Upper lobe of left lung (tissue), 6 donors: ENCODE data around the gene ASIC1. TPM values are rescaled to one million over a fixed set of nuclear protein-coding genes. Genes with fewer than 3 reads are reported as not detected.

Experiments used
- ATAC-seq, 2 donors: fragments of 200-7000 bp; cut with Tn5 transposase; one replicate each; pipeline ENCODE4 v1.9.1; 2022; ENCODE audit warnings: mild to moderate bottlenecking in 2 of 2, moderate library complexity in 2 of 2; ENCODE audit not compliant: low FRiP score in 2 of 2
- DNase-seq, 2 donors: peaks; one replicate each; pipeline ENCODE4 v3.0.0-alpha.2; 2019 to 2020
- H3K27ac ChIP-seq, 4 donors: fragments of 200-600 bp; sonication (generic); one replicate each; pipeline ENCODE4 v1.5.1; 2016 to 2019
- H3K27me3 ChIP-seq, 4 donors: fragments of 200-600 bp; sonication (generic); one replicate each; pipeline ENCODE4 v1.5.1; 2017 to 2019
- H3K36me3 ChIP-seq, 4 donors: fragments of 200-600 bp; sonication (generic); one replicate each; pipeline ENCODE4 v1.5.1; 2016 to 2019
- H3K4me1 ChIP-seq, 4 donors: fragments of 200-600 bp; sonication (generic); one replicate each; pipeline ENCODE4 v1.5.1; 2018 to 2019
- H3K4me3 ChIP-seq, 4 donors: fragments of 200-600 bp; sonication (generic); one replicate each; pipeline ENCODE4 v1.5.1; 2017 to 2019; ENCODE audit warnings: mild to moderate bottlenecking in 2 of 4, moderate library complexity in 1 of 4
- H3K9me3 ChIP-seq, 4 donors: fragments of 200-600 bp; sonication (generic); one replicate each; pipeline ENCODE4 v1.5.1; 2018 to 2019
- EP300 ChIP-seq, 4 donors: sonication (generic); formaldehyde crosslinking; IDR thresholded peaks; one replicate each; pipeline ENCODE4 v1.5.1; 2017; ENCODE audit warnings: antibody characterized with exemption in 4 of 4, control low read depth in 2 of 4
- POLR2A ChIP-seq, 4 donors: fragments of 450-650 bp; IDR thresholded peaks; one replicate each; pipeline ENCODE4 v1.5.1; 2016 to 2017; ENCODE audit warnings: antibody characterized with exemption in 4 of 4, mild to moderate bottlenecking in 2 of 4
- POLR2AphosphoS5 ChIP-seq, 2 donors: sonication (generic); formaldehyde crosslinking; IDR thresholded peaks; one replicate each; pipeline ENCODE4 v1.5.1; 2017; ENCODE audit warnings: antibody characterized with exemption in 2 of 2
- WGBS, 2 donors: methylation state at CpG; one replicate each; pipeline ENCODE4 v1.1.5; 2017 to 2018; 5-methylcytosine and 5-hydroxymethylcytosine counted together
- total RNA-seq, 6 donors: library from RNA; depleted of rRNA in 4 of 6; stranded (reverse); fragments of >200 nt in 4 of 6; gene quantifications; one replicate each; pipeline versions ENCODE4 v1.1.0 to v1.2.1, GENCODE V29; 2016 to 2021
- TF ChIP-seq, protein P1 (sequence below), 6 experiments: fragments of 450-650 bp in 4 of 6; fragments of 200-600 bp in 2 of 6; sonication (generic) in 2 of 6; IDR thresholded peaks; one replicate each; pipeline ENCODE4 v1.5.1; 2016 to 2019; ENCODE audit warnings: antibody characterized with exemption in 6 of 6
- donor health status: DM: no; HTN: no; CAD: no; lungs with moderate emphysema.
- donor health status: DM: no; HTN: yes; CAD: no; lungs with severe emphysema.

Gene ASIC1
- total RNA-seq, 6 donors from 2014 or later, result 0.15 to 2.7 (median 1.1) TPM; not detected in 2

- peak; percentile 72 to 93 for ATAC-seq
- 51 to 53% methylated on average over 9 of the region's 9 CpGs for WGBS, 2 donors
Measured at GRCh38 chr12:50039151-50039835, 18.1 kb upstream of the ASIC1 start.

DNA sequence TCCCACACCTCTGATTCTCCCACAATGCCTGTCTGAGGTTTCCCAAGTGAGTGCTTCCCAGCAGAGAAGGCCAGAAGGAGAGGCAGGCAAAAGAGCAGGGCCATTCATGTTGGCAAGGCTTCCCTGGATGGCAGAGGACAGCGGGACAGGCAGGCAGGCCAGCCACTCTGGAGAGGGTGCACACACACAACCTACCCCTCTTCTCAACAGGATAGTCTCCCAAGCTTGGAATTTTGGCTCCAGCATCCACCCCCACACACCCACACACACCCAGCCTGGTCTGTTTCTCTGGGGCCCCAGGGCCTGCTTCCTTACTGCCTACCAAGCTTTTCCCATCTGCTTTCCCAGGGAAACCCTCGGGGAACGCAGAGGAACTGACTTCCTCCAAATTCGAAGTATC, 16.7 kb upstream of the ASIC1 start:
- Histone ChIP-seq H3K27ac (no peak overlapping the region), H3K27me3 (no peaks in the 10 kb centered on the region), H3K4me3 (no peak overlapping the region), H3K4me1 (no peaks in the 10 kb centered on the region), H3K36me3 (no peaks in the 10 kb centered on the region), H3K9me3 (no peaks in the 10 kb centered on the region)
- DNase-seq, result no peak
- WGBS, 2 donors, result 75 to 76% methylated on average over 4 of the region's 4 CpGs
- no peak for ATAC-seq
- TF ChIP-seq POLR2AphosphoS5 (IDR thresholded peaks at IDR 0.05), result no peak
- no peak for TF ChIP-seq EP300 (IDR thresholded peaks at IDR 0.05)
- TF ChIP-seq, protein P1, sequence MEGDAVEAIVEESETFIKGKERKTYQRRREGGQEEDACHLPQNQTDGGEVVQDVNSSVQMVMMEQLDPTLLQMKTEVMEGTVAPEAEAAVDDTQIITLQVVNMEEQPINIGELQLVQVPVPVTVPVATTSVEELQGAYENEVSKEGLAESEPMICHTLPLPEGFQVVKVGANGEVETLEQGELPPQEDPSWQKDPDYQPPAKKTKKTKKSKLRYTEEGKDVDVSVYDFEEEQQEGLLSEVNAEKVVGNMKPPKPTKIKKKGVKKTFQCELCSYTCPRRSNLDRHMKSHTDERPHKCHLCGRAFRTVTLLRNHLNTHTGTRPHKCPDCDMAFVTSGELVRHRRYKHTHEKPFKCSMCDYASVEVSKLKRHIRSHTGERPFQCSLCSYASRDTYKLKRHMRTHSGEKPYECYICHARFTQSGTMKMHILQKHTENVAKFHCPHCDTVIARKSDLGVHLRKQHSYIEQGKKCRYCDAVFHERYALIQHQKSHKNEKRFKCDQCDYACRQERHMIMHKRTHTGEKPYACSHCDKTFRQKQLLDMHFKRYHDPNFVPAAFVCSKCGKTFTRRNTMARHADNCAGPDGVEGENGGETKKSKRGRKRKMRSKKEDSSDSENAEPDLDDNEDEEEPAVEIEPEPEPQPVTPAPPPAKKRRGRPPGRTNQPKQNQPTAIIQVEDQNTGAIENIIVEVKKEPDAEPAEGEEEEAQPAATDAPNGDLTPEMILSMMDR (IDR thresholded peaks at IDR 0.05), result no peak
- TF ChIP-seq POLR2A (IDR thresholded peaks at IDR 0.05), result no peak

More at GRCh38 chr12:50039151-50039835, 18.1 kb upstream of the ASIC1 start:
- no peak overlapping the region for H3K4me3 ChIP-seq
- DNase-seq, result peak; percentile 86 to 89
- no peaks in the 10 kb centered on the region for H3K9me3 ChIP-seq
- no peak overlapping the region for H3K27ac ChIP-seq
- H3K36me3 ChIP-seq, result no peaks in the 10 kb centered on the region
- TF ChIP-seq EP300 (IDR thresholded peaks at IDR 0.05), result no peak
- no peak for TF ChIP-seq POLR2A (IDR thresholded peaks at IDR 0.05)
- TF ChIP-seq, protein P1 (IDR thresholded peaks at IDR 0.05), result peak; percentile 75 to 92 (median 83)
- no peaks in the 10 kb centered on the region for H3K4me1 ChIP-seq
- H3K27me3 ChIP-seq, result no peaks in the 10 kb centered on the region

DNA sequence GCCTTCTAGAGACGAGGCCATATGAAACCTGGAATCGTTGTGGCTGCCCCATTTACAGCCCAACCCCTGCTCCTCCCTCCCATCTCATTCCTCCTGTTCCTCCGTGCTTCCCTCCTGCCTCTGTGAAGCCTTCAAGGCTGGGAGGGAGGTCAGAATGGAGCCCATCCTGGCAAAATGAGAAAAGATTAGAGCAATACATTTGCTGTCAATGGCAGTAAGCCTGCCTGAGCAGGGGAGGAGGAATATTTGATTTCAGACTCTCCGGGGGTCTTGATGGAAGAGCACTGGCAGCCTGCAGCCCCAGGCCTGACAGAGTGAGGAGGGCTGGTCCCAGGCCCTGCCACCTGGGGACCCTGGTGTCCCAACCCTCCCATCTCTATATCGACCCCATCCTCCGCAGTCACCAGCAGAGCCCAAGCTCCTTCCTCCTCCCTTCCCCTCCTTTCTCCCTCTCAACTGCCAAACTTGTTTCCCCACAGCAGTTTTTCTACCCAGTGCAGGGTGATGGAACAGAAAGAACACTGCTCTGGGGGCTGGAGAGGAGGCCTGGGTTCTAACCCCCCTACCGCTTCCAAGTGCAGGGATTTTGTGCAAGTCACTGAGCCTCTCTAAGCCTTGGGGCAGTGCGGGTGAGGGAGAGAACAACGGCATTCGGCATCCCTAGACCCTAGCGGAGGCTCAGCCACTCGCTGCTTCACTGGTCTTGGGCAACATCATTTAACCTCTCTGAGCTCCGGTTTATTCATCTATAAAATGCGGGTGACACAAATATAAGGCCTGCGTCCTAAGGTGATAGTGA, 16.1 kb upstream of the ASIC1 start:
- no peaks in the 10 kb centered on the region for H3K36me3 ChIP-seq
- H3K4me1 ChIP-seq, result no peaks in the 10 kb centered on the region
- no peak overlapping the region for H3K27ac ChIP-seq
- no peaks in the 10 kb centered on the region for H3K9me3 ChIP-seq
- H3K27me3 ChIP-seq, result no peaks in the 10 kb centered on the region
- DNase-seq, result no peak
- TF ChIP-seq POLR2AphosphoS5 (IDR thresholded peaks at IDR 0.05) (no peak), POLR2A (IDR thresholded peaks at IDR 0.05) (no peak)
- no peak overlapping the region for H3K4me3 ChIP-seq
- WGBS, 2 donors, result 78 to 80% methylated on average over 15 of the region's 15 CpGs
- ATAC-seq, result no peak

DNA sequence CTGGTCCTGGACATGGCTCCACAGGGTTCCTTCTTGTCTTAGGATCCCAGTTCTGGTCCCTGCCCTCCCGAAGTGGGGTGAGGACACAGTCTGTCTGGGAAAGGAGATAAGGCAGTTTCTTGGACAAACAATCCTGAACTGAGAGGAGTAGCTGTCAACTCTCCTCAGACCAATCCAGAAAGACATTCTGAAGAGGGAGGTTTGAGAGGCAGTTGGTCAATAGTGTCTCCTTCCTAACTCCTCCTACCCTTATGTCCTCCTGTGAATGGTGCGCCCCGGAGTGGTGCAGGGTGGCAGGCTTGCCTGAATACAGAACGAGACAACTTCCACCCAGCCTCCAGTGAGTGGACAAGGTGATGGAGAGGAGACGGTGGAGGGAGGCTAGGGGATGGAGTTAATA, 15.4 kb upstream of the ASIC1 start:
- no peak for ATAC-seq
- Histone ChIP-seq H3K27ac (no peak overlapping the region), H3K36me3 (no peaks in the 10 kb centered on the region), H3K4me1 (no peaks in the 10 kb centered on the region), H3K4me3 (no peak overlapping the region), H3K9me3 (no peaks in the 10 kb centered on the region), H3K27me3 (no peaks in the 10 kb centered on the region)
- TF ChIP-seq EP300 (IDR thresholded peaks at IDR 0.05), result no peak
- TF ChIP-seq, protein P1 (IDR thresholded peaks at IDR 0.05), result no peak
- TF ChIP-seq POLR2AphosphoS5 (IDR thresholded peaks at IDR 0.05), result no peak
- TF ChIP-seq POLR2A (IDR thresholded peaks at IDR 0.05), result no peak
- no peak for DNase-seq
- 44 to 77% methylated on average over 5 of the region's 5 CpGs for WGBS, 2 donors

DNA sequence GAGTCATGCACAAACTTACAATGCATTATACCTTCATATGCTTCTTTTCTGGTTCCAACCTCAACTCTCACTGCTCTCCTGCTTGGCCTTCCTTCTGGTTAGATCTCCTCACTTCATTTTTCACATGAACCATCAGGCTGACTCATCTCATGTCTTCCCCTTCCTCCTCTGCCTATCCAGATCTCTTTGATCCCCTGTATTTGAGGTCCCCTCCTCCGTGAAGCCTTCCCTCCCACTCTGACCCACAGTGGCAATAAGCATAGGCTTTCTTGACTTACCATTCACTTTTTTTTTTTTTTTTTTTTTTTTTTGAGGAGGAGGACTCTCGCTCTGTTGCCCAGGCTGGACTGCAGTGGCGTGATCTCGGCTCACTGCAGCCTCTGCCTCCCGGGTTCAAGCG, 14.7 kb upstream of the ASIC1 start:
- Histone ChIP-seq H3K27ac (no peak overlapping the region), H3K36me3 (no peaks in the 10 kb centered on the region), H3K4me1 (no peaks in the 10 kb centered on the region), H3K27me3 (no peaks in the 10 kb centered on the region), H3K4me3 (no peak overlapping the region), H3K9me3 (no peaks in the 10 kb centered on the region)
- TF ChIP-seq, protein P1 (IDR thresholded peaks at IDR 0.05), result no peak
- no peak for TF ChIP-seq POLR2A (IDR thresholded peaks at IDR 0.05)
- no peak for TF ChIP-seq POLR2AphosphoS5 (IDR thresholded peaks at IDR 0.05)
- TF ChIP-seq EP300 (IDR thresholded peaks at IDR 0.05), result no peak
- 92 to 98% methylated on average over 6 of the region's 6 CpGs for WGBS, 2 donors
- DNase-seq (no peak), ATAC-seq (no peak)
